Measurements from ENCODE around the gene SHISA9.

GRCh38 chr16:13206606-13207005 lies 305.2 kb downstream of the SHISA9 start:
- no peak for TF ChIP-seq POLR2A (IDR thresholded peaks at IDR 0.05; ENCODE audit: low read length)
- no peak for TF ChIP-seq GATA1 (IDR thresholded peaks at IDR 0.05; ENCODE audit: low read depth, low read length)

All from erythroblast (primary cell).